Activated naive CD8-positive, alpha-beta T cell treated with anti-CD3 and anti-CD28 coated beads, Interleukin-2, amount 50 U/mL, for 16 hours (primary cell): Measurements from ENCODE around the gene FOXD4L6.
"Not testable (repeated sequence)": the region's sequence is repeated elsewhere in the genome, so short reads cannot be mapped to it uniquely, and the experiment has no call there.

ENCODE experiments used
- DNase-seq: peaks from one replicate; pipeline ENCODE4 v3.0.0-alpha.2; 2020; ENCODE audit warnings: low read depth, low spot score

FOXD4L6 gene

DNA sequence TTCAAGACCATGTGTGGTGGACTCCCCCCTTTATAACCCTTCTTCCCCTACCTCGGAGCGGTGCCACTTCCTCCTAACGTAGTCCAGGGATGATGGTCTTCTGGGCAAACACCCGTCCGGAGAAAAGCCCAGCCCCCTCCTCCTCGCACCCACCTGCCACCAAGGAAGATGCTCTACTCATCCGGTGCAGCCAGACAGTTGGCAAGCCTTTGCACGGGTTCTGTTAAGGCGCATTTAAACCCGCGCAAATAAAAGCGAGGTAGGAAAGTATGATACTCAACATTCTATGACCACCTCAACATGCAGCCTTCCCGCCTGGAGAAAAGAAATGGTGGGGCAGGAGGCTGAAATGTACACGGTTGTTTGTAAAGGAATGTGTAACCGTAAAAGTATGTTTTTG is at the start of gene FOXD4L6:
TSS of gene FOXD4L6 (minus strand) at position 101 of the 400 bp plus-strand sequence. CDS start 298 bp downstream, outside the sequence.
- DNase-seq, result not testable (repeated sequence)

DNA sequence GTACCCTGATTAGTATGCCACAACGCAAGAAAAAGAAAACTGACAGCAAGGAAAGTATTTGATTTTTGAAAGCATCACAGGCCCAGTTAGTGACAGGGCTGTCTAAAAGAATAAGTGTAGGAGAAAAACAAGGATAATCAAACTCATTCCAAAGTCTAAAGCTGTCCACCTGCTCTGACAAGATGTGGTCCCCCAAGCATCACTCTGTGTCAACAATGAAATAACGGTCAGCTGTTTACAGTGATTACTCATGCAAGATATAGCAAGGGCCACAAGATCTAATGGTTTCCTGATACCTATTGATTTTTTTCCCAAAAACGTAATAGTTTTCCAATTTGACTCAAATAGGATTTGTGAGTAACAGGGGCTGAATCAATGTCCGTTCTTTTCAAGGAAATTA is 46.5 kb upstream of the FOXD4L6 start:
- not testable (repeated sequence) for DNase-seq

DNA sequence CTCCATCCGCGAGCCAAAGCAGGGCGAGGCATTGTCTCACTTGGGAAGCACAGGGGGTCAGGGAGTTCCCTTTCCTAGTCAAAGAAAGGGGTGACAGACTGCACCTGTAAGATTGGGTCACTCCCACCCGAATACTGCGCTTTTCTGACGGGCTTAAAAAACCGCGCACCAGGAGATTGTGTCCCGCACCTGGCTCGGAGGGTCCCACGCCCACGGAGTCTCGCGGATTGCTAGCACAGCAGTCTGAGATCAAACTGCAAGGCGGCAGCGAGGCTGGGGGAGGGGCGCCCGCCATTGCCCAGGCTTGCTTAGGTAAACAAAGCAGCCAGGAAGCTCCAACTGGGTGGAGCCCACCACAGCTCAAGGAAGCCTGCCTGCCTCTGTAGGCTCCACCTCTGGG is 21.6 kb upstream of the FOXD4L6 start:
- DNase-seq, result not testable (repeated sequence)

DNA sequence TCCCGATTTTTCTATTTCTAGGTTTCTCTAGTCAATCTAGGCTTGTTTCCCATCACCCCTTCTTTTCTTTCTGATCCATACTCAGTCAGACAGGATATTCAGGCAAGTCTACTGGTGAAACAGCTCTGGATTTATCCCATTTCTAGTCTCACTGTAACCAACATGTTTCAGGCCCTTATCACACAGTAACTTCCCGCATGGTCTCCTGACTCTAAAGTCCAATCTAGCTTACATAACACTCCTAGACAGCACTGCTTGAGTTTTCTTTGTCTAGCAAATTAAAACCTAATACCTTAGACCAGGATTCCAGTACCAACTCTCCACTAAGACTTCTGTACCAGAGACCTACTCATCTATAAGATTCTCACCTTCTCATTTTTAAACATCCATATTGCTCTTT is 13.4 kb upstream of the FOXD4L6 start:
- DNase-seq, result not testable (repeated sequence)

DNA sequence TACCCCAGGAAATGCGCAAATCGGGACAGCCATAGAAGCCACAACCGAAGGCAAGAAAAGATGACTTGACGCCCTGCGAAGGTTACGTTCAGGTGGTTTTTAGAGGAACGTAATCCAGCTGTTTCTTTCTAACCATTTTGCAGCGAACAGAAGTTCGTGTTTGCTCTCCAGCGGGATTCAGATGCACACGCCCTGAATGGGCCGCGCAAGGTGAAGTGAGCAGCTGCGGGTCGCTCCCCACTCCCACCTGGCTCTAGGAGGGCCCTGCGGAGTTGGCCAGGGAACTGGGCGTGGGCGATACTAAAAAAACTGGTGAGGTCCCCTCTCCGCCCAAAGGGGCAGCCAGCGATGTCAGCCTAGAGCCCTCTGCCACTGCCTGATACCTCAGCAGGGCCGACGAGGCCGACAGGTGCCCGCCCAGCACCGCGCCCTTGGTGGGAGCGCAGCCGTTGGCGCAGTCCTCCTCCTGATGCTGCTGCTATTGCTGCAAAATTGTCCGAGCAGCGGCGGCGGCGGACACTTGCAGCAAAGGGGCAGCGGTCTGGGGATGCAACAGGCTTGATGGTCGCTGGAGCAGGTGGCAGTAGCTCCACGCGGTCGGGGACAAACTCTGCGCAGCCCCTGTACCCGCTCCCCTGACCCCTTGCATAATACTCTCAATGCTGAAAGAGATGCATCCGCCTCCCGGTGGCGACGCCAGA is 1.6 kb downstream of the FOXD4L6 start:
- DNase-seq, result not testable (repeated sequence)

DNA sequence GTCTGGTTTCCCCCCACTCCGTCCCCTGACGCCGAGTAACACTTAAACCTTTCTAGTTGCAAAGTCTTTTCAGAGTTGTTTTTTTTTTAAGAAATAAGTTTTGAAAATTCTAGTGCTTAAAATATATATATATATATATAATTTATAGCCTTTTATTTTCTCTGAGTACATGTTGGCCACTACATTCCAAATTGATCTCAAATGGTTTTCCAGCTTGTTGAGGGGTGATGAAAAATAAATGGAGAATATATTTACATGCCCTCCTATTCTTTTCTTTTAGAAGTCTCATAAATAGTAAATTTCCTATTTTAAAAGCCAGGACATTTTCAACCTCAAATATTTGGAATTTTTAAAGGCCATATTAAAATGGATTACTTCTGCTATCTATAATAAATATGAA is 2.5 kb downstream of the FOXD4L6 start:
- DNase-seq, result not testable (repeated sequence)

DNA sequence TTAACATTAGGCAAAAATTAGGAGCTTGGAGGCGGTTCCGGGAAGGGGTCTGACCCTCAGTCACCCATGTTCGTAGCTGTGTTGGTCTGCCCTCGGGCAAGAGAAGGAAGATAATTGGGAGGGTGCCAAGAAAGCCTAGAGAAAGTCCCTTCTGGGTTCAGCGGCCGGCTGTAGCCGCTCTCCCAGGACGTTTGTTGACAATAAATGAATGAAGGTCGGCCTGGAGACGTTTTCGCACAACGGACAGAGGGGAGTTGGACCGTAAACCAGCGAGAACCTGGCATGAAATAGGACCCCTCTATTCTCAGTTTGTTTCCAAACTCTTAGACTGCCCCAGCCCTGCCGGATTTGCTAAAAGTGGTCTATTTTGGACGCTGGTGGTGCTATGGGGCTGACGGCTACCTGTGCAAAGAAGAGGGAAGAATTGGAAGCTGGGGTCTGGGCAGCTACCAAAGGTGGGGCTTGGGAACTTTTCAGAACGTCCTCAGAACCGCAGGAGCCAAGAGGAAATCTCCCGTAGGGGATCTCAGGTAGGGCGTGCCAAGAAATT is 3.3 kb downstream of the FOXD4L6 start:
- not testable (repeated sequence) for DNase-seq

DNA sequence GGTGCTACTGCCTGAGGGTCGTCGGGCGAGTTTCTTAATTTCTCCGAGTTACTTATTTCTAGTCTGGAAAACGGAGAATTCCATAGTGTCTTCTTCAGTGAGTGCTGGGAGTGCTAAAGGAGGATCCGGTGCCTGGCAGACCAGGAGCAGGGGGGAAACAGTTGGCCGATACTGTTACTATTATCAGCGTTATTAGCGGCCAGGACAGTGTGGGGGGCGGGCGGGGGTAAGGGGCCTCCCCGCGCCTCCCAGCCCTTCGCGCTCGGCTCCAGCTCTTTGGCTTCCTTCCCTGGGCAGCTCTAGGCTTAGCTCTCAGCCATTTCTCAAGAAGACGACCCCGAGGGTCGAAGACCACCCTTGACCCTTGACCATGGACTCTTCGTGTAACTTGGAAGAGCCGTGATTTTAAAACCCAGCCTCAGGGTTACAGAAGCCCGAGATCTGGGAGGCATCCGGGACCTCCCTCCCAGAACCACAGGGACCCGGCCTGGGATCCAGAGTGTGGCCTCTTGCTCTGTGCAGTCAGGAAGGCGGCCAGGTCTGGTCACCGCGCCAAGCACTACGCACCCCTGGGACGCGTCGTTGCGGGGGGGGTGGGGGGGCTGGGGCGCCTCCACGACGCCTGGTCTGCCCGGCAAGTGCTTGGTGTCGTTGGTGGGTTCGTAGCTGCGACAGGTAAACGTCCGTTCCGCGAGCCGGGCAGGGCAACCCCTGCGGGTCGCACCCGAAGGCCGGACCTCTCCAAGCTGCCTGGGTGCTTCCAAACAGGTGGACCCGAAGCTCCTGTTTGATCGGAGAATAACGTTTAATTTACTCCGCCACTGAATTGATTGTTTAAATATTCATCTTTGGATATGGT is 4.0 kb downstream of the FOXD4L6 start:
- not testable (repeated sequence) for DNase-seq

DNA sequence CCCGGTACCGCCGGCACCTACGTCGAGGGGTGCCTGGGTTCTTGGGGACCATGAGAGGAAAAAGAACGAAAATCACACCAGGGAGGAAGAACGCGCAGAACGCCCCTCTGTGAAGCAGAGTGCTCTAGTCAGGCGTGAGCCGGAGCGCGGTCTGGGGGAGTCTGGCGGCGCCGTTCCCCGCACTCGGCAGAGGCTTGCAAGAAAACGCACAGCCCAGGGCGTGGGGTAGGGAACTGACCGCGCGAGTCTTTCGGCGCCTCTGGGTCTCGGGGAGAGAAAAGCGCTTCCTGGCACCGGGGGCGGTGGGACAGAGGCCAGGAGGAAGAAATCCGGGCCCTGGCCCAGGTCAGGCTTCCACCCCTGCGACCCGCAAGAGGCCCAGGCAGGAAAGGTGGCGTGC is 4.7 kb downstream of the FOXD4L6 start:
- DNase-seq, result not testable (repeated sequence)

DNA sequence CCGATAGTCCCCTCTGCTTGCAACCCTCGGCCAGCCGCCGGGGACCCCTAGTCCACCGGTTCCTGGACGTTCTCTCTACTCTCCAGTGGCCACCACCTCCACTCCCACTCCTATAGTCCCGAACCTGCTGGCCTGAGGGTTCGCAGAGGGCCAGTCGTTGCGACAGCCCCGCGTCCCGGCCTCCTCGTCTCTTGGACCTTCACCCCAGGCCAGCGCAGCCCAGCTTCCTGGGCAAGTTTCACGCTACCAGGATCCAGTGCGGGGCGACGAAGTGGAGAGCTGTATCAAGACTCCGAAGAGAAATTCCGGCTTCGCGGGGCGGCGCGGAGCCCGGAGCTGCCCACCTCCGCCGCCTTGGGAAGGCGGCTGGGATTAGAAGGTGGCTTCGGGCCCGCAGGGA is 5.1 kb downstream of the FOXD4L6 start:
- DNase-seq, result not testable (repeated sequence)

DNA sequence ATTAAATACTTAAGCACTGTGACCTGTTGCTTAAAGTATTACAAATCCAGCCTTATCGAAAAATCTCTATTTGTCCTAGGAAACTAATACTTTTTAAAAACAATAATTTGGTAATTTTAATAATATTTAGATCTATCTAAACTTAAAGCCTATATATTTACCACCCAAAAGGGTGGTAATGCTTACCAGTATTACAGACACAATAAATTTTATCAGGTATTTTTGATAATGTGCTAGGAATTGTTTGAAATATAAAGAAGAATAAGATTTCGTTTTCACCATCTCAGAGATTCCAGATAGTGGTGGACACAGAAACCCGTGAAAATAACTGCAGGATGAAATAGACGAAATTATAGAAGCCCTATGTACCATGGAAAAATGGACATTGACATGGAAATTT is 7.8 kb downstream of the FOXD4L6 start:
- DNase-seq, result not testable (repeated sequence)

DNA sequence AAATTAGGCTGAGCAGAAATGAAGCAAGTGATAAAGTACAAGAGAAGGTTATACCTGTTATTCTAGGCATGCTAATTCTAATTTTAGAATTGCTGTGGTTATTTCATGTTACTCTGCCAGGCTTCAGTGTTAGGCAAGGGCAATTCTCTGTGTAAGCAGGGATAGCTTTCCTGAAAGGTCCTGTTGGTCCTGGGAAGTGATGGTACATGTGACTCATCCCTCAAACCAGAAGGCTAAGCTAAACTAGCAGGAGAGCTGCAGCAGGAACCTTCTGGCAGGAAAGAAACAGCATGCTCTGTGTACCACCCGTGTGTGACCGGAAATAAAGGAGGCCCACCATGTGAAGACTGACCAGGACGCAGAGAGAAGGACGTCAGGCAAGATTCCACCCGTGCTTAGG is 8.8 kb downstream of the FOXD4L6 start:
- not testable (repeated sequence) for DNase-seq

DNA sequence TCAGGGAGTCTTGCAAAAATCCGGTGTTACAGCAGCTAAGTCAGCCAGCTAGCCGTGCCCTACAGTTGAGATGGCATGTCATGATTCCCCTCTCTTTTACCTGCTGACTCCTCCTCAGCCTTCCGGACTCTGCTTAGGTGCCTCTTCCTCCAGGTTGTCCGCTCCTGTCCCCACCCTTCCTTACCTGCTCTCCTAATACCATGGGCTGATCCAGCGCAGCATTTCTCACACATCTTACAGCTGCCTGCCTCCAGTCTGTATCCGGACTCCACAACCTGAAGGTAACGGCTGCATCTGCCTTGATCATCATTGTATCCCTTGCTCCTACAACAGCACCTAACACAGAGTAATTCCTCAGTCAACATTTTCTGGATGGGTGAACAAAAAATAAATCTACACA is 9.2 kb downstream of the FOXD4L6 start:
- not testable (repeated sequence) for DNase-seq

DNA sequence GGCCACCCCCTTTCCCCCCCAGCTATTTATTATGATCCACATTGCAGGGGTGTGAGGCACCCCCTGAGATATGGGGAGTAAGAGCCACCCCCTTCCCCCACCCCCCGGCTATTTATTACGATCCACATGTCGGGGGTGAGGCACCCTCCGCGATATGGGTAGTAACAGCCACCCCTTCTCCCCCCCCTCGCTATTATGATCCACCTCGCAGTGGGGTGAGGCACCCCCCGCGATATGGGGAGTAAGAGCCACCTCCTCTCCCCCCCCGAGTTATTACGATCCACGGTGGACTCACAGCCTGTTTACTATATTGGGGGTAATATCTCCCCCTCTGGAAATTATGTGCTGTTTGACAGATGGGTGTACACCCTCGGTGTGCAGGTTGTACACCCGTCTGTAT is 15.1 kb downstream of the FOXD4L6 start:
- DNase-seq, result not testable (repeated sequence)

DNA sequence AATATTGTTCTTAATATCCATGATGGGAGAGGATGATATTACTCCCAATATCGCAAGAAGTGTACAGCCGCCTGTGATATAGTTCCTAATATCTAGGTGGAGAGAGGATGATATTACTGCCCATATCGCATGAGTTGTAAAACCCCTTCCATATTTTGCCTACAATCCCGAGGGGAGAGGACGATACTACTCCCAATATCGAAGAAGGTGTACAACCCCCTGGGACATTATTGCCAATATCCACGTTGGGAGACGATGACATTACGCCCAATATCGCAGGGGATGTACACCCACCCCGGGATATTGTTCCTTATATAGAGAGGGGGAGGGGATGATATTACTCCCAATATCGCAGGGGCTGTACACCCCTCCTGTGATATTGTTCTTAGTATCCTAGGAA is 17.1 kb downstream of the FOXD4L6 start:
- not testable (repeated sequence) for DNase-seq

DNA sequence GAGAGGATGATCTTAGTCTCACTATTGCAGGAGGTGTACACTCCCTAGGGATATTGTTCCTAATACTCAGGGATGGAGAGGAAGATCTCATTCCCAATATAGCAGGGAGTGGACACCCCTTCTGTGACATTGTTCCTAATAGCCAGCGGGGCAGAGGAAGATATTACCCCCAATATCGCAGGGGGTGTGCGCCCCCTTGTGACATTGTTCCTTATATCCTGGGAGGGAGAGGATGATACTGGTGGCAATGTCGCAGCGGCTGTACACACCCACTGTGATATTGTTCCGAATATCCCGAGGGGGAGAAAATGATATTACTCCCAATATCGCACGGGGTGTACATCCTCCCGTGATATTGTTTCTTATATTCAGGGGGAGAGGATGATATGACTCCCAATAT is 17.6 kb downstream of the FOXD4L6 start:
- DNase-seq, result not testable (repeated sequence)

DNA sequence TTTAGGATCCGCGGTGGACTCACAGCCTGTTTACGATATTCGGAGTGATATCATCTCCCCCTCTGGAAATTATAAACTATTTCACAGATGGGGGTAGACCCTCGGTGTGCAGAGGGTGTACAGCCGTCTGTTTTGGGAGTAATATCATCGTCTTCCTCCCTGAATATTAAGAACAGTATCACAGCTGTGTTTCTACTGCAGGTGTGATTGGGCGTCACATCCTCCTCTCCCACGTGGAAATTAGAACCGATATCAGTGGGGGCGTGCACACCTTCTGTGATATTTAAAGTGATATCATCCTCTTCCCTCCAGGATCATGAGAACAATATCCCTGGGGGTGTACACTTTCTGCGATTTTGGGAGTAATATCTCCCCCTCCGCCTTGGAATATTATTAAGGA is 19.2 kb downstream of the FOXD4L6 start:
- DNase-seq, result not testable (repeated sequence)

DNA sequence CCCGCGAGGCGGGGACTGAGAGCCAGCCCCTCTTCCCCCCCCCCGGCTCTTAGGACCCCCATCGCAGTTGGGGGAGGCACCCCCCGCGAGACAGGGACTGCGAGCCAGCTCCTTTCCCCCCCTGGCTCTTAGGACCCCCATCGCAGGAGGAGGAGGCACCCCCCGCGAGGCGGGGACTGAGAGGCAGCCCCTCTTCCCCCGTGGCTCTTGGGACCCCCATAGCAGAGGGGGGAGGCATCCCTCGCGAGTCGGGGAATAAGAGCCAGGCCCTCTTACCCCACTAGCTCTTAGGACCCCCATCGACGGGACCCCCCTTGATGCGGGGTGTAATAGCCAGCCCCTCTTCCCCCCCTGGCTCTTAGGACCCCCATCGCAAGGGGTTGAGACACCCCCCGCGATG is 19.7 kb downstream of the FOXD4L6 start:
- DNase-seq, result not testable (repeated sequence)

DNA sequence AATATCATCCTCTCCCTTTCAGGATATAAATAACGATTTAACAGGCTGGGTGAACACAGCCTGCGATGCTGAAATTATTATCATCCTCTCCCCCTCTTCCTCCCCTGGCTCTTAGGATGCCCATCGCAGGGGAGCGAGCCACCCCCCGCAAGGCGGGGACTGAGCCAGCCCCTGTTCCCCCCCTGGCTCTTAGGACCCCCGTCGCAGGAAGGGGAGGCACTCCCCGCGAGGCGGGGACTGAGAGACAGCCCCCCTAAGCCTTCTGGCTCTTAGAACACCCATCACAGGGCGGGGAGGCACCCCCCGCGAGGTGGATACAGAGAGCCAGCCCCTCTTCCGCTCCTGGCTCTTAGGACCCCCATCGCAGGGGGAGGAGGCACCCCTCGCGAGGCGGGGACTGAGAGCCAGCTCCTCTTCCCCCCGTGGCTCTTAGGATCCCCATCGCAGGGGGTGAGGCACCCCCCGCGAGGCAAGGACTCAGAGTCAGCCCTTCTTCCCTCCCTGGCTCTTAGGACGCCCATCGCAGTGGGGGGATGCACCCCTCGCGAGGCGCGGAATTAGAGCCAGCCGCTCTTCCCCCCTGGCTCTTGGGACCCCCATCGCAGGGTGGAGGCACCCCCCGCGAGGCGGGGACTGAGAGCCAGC is 21.9 kb downstream of the FOXD4L6 start:
- not testable (repeated sequence) for DNase-seq

DNA sequence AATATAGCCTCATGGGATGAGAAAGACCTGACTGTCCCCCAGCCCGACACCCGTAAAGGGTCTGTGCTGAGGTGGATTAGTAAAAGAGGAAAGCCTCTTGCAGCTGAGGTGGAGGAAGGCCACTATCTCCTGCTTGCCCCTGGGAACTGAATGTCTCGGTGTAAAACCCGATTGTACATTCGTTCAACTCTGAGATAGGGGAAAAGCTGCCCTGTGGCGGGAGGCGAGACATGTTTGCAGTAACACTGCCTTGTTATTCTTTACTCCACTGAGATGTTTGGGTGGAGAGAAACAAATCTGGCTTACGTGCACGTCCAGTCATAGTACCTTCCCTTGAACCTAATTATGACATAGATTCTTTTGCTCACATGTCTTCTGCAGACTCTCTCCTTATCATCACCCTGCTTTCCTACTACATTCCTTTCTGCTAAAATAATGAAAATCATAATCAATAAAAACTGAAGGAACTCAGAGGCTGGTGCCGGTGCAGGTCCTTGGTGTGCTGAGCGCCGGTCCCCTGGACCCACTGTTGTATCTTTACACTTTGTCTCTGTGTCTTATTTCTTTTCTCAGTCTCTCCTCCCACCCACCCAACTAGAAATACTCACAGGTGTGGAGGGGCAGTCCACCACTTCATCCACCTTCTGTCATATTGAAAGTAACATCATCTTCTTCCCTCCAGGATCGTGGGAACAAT is 22.8 kb downstream of the FOXD4L6 start:
- DNase-seq, result not testable (repeated sequence)

DNA sequence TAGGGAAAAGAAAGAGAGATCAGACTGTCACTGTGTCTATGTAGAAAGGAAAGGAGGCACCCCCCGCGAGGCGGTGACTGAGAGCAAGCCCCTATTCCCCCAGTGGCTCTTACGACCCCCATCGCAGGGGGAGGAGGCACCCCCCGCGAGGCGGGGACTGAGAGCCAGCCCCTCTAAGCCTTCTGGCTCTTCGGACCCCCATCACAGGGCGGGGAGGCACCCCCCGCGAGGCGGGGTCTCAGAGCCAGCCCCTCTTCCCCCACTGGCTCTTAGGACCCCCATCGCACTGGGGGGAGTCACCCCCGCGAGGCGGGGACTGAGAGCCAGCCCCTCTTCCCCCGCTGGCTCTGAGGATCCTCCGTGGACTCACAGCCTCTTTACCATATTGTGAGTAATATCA is 23.9 kb downstream of the FOXD4L6 start:
- DNase-seq, result not testable (repeated sequence)
